SK-N-SH (cell line): ENCODE results near the gene SMCHD1.

ENCODE experiments used
- EZH2phosphoT487 ChIP-seq: fragments of 200-600 bp; sonication (generic); IDR thresholded peaks from 2 replicates; pipeline ENCODE4 v1.6.1; 2017; ENCODE audit warnings: low read depth, mixed run types, mild to moderate bottlenecking, antibody characterized with exemption, moderate library complexity, borderline replicate concordance
- POLR2AphosphoS5 ChIP-seq: IDR thresholded peaks from 2 replicates; pipeline ENCODE4 v1.6.1; 2012; ENCODE audit warnings: low read depth, low read length
- YY1 ChIP-seq: IDR thresholded peaks from 2 replicates; pipeline ENCODE4 v1.4.0; 2012; ENCODE audit warnings: low read depth, mild to moderate bottlenecking
- TF ChIP-seq, protein P1 (sequence below): fragments of 200-600 bp; sonication (generic); IDR thresholded peaks from 2 replicates; pipeline ENCODE4 v1.6.1; 2017; ENCODE audit warnings: antibody characterized with exemption, mild to moderate bottlenecking, moderate library complexity
- TF ChIP-seq, protein P2 (sequence below): IDR thresholded peaks from 2 replicates; pipeline ENCODE4 v1.4.0; 2012; ENCODE audit warnings: low read depth, borderline replicate concordance

DNA sequence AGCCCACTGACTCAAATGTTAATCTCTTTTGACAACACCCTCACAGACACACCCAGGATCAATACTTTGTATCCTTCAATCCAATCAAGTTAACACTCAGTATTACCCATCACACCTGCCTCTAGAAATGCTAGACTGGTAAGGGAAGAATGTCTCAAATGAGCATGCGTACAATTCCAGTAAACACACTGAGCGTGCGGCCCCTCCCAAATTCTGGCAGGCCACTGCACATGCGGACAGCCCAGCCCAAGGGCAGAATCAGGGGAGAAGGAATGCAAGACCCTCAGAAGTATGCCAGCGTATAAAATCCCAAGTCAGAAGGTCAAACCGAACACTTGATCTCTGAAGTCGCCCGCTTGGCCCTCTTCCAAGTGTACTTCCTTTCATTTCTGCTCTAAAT is 183.7 kb downstream of the SMCHD1 start:
- TF ChIP-seq POLR2AphosphoS5 (no peak), EZH2phosphoT487 (no peak), YY1 (no peak)
- TF ChIP-seq, protein P1, sequence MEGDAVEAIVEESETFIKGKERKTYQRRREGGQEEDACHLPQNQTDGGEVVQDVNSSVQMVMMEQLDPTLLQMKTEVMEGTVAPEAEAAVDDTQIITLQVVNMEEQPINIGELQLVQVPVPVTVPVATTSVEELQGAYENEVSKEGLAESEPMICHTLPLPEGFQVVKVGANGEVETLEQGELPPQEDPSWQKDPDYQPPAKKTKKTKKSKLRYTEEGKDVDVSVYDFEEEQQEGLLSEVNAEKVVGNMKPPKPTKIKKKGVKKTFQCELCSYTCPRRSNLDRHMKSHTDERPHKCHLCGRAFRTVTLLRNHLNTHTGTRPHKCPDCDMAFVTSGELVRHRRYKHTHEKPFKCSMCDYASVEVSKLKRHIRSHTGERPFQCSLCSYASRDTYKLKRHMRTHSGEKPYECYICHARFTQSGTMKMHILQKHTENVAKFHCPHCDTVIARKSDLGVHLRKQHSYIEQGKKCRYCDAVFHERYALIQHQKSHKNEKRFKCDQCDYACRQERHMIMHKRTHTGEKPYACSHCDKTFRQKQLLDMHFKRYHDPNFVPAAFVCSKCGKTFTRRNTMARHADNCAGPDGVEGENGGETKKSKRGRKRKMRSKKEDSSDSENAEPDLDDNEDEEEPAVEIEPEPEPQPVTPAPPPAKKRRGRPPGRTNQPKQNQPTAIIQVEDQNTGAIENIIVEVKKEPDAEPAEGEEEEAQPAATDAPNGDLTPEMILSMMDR = no peak
- TF ChIP-seq, protein P2, sequence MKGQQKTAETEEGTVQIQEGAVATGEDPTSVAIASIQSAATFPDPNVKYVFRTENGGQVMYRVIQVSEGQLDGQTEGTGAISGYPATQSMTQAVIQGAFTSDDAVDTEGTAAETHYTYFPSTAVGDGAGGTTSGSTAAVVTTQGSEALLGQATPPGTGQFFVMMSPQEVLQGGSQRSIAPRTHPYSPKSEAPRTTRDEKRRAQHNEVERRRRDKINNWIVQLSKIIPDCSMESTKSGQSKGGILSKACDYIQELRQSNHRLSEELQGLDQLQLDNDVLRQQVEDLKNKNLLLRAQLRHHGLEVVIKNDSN = no peak
